Fibroblast of the aortic adventitia (primary cell): Measurements from ENCODE around the gene ZNF385A. TPM values are rescaled to one million over a fixed set of nuclear protein-coding genes. Genes with fewer than 3 reads are reported as not detected.
A peak's percentile ranks its signal among the peaks of the same experiment; 100 is the strongest.

ENCODE experiments used
- DNase-seq: peaks from one replicate; pipeline ENCODE4 v3.0.0-alpha.2; 2010; ENCODE audit warnings: low read depth
- H3K4me3 ChIP-seq: 2 replicates; pipeline ENCODE4 v1.5.1; 2011; ENCODE audit warnings: low read depth, mild to moderate bottlenecking, control low read depth, low read length, moderate library complexity
- CTCF ChIP-seq: IDR thresholded peaks from 2 replicates; pipeline ENCODE4 v1.5.1; 2011; ENCODE audit warnings: mild to moderate bottlenecking, low read length, control low read depth, inconsistent platforms; ENCODE audit not compliant: insufficient read depth
- total RNA-seq: library from RNA; depleted of rRNA; stranded (reverse); fragments of >200 nt; gene quantifications from 2 replicates; pipeline ENCODE4 v1.2.3, GENCODE V29; 2012; ENCODE audit warnings: low replicate concordance

Gene ZNF385A
- total RNA-seq, 1 donor = 0.99 TPM

- no peak for TF ChIP-seq CTCF
- peak; percentile 93 for DNase-seq
- H3K4me3 ChIP-seq = no peak overlapping the region
Measured at GRCh38 chr12:54411391-54412241, 27.1 kb upstream of the ZNF385A start.

GRCh38 chr12:54409267-54409666, 24.7 kb upstream of the ZNF385A start:
- no peak for DNase-seq
- no peak for TF ChIP-seq CTCF
- H3K4me3 ChIP-seq = no peak overlapping the region

- H3K4me3 ChIP-seq = no peak overlapping the region
- no peak for TF ChIP-seq CTCF
- DNase-seq = peak; percentile 22
Measured at GRCh38 chr12:54407183-54407905, 22.8 kb upstream of the ZNF385A start.

GRCh38 chr12:54405573-54405972, 21.0 kb upstream of the ZNF385A start:
- no peak for DNase-seq
- H3K4me3 ChIP-seq = no peak overlapping the region
- no peak for TF ChIP-seq CTCF

- no peak for TF ChIP-seq CTCF
- H3K4me3 ChIP-seq = no peak overlapping the region
- DNase-seq = no peak
Measured at GRCh38 chr12:54405106-54405505, 20.6 kb upstream of the ZNF385A start.

- peak; percentile 98 for TF ChIP-seq CTCF
- no peak overlapping the region for H3K4me3 ChIP-seq
- DNase-seq = peak; percentile 75
Measured at GRCh38 chr12:54404061-54405004, 19.8 kb upstream of the ZNF385A start.
